Medulla oblongata (tissue), 1 donor: ENCODE measurements around the gene SETD3.

ENCODE experiments used
- DNase-seq: peaks from one replicate; pipeline ENCODE4 v3.0.0-alpha.2; 2015; ENCODE audit errors: extremely low spot score

The SETD3 gene

DNA sequence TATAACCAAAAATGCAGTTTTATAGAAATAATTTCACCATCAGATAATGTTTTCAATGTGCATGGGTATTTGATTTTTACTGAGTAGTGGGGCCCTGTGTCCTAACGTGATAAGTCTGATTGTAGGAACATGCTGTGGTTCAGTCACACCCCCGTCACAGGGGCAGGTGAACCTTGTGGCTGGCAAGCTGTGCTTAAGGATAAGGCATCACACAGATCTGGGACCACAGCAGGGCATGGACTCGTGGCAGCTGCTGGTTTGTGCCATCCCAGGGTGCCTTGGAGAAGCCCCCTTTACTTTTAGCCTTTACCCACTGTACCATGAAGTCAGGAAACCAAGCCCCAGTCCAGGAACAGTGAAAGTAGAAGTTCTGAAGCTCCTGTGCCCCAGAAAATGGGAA is 17.2 kb upstream of the SETD3 start:
- no peak for DNase-seq

DNA sequence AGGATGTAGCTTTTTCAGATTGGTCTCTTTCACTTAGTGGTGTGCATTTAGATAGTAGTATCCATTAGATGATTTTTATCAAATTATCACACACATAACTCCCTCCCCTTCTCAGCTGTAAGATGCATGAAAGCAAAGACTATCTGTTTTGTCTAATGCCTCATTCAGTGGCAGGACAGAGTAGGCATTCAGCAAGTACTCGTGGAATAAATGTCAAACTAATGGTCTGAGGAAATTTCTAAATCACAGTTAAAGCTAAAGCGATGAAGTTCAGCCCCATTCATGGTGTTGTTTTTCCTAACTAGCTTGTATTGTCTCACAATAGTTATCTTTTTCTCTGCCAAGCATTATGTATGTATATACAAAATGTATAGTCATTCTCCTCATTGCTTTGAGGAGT is 16.7 kb upstream of the SETD3 start:
- no peak for DNase-seq

DNA sequence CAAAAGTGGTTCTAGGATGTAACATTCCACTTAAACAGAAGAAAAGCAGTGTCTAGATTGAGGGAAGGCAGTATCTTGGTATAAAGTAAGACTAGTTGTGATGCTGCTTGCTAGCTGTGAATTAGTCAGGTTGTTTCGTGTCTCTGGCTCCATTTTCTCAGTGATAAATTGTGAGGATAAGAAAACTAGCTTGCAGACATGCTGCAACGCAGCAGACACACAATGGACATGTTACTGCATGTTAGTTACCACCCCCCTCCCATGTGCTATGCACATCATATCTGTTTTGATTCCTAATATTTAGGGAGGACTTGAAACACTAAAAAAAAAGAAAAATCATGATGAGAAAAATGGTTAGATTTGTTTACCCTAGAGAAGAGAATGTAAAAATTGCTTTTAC is 3.4 kb upstream of the SETD3 start:
- DNase-seq, result no peak

DNA sequence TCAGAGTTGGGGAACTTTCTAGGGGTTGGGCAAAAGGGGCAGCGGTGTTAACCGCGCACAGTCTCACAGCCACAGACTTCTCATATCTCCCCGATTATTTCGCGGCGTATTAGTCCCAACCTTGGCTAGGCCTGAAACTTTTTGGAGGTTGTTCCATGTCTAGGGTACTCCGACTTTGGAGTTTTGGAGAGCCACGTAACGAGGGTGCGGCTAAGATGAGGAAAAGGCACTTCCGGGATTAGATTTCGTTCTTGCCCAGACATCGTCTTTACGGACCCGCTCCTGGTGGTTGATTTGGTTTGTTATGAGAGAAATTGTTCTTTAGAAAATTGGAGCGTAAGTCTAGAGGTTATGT is 1.1 kb upstream of the SETD3 start:
- peak; percentile 41 for DNase-seq

DNA sequence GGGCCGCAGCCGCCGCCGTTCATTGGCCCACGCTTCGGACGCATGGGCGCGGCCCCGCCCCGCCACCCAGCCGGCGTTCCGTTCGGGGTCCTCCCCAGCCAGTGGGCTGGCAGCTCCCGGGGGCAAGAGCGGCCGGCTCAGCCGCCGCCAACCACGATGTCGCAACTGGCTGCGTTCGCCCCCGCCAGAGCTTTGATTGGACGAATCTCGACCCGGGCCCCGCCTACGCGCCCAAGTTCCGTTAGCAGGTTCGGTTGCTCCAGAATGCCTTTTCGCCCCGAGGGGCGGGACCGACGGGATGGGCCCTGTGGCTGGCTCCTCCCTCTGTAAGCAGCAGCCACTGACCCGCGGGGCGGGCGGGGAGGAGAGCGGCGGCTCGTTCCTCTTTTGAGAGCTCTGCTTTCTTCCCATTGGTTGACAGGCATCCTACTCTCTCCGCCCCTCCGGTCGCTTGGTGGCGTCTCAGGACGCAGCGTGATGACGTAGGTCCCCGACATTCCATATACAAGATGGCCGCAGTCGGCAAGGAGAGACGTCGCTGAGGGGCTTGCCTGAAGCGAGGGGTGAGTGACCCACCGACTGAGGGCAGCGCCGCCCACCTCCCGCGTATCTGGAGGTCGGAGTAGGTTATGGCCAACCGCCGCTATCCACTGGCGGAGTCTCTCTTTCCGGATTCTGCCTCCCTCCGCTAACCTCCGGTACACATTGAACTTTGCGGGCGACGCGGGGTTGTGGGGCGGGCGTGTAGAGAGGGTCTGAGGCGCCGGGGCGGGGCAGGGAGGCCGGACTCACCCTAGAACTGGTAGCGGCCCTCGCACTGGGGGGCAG is 472 bp upstream of the SETD3 start, which contains the start of gene CCNK:
TSS of gene CCNK (plus strand) at position 493 of the 828 bp plus-strand sequence. CDS start 11,269 bp downstream, outside the sequence.
- peak; percentile 100 for DNase-seq

DNA sequence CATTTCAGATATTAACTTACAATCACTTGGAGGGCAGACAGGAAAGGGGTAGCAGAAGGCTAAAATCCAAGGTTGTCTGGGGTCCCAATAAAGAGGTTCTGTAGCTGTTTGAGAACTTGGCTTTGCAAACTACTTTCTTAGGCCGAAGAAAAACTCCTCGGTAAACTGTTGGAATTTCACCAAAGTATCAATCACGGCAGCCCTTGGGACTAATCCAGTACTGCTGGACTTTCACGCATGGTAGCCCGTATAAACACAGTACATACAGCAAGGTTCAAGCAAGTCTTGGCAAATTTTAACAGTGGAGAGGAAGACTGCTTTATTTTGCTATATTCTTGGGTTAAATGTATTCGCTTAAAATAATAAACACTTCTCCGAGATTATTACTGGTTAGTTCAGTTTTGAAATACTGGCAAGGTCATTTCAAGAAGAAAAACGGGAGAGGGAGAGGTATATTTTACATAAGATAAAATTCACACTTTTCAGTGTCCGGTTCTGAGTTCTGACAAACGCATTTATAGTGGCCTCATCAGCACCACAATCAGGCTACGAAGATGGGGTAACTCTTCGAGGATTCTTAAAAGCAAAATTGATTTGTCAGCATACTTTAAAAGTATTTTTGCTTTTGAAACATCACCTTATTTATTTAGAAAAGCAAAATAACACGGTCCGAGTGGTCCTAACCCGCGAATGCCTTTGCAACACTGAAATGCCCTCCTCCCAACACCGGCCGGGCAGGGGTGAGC is 1.3 kb downstream of the SETD3 start:
- DNase-seq, result peak; percentile 6

DNA sequence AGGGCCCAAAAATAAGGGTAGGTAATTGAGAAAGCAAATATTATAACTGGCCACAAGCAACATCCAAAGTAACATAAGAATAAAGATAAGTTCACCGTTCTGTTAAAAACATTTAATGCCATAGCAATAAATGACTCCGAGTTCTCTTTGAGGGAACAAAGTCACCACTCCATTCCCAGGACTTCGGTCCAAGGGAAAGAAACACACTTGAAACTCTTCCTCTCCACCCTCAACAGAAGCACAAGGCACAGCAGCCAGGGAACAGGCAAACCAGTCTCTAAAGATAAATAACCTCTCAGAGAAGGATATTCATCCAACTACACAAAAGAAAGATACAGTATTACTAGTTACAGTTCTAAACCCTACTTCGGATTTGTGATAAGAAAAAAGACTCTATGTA is 2.5 kb downstream of the SETD3 start:
- DNase-seq, result peak; percentile 19

DNA sequence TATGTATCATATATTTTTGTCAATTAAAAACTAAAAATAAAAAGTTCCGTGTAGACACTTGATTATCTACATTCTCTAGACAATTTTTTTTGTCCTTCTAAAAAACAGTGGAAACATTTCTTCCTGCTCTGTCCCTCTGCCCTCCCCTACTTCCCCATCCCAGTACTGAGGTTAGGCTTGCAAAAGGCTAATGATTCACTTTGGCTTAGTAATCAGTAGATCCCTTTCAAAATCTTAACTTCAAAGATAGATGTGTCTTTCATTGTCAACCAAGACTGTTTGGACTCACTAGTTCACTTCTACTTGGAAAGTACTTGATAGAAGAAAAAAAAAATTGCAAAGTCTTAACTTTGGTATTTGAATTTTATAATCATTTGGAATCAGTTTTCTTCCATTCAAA is 3.8 kb downstream of the SETD3 start:
- DNase-seq, result no peak

DNA sequence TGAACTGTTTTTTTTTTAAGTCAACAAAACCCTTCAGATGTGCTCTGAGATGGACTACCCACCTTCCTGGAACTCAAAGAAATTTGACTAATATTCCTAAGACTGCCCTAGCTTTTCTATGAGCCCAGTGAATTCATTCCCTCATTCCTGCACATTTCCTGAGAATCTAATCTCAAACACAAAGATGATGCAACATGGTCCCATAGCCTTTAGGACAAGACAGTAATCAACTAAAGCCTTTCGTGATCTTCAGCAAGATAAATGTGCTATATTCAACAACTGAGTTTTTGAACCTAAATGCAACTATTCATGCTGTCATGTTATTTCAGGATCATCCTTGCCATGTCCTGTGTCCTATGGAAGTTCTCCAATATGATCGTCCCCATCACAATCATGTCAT is 5.0 kb downstream of the SETD3 start:
- DNase-seq, result no peak

DNA sequence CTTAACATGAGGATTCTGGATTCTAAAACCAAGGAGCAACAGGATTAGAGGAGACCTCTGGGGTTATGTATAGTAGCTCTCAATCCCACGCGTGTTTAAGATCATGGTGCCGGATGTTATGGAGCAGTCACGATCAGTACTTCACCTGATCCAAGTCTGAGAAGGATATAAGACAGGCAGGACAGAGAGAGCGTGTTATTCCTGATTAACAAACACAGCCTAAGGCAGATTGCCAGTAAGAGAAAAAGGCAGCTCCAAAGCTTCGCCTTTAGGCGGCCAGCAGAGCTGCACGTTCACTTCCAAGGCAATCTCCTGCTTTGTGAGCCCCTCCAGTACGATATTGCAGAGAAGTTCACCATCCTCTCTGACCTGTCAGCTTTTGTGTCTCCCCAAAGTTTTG is 5.5 kb downstream of the SETD3 start:
- DNase-seq, result no peak

DNA sequence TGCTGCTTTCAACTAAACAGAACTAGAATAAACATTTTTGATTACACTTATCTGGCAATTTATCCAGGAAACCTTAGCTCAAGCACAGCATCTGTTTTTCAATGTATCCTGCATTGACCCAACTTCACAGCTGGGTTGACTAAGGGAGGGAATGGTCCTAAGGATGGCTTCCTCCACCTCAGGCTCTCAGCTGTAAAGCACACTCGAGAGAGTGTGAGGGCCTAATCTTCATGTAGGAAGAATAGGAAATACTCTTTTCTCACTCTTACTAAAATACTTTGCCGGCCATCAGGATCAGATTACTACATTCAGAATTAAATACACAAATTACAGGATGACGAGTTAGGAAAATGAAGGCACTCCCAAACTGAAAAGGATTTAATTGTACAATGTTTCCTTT is 7.2 kb downstream of the SETD3 start:
- DNase-seq, result no peak

DNA sequence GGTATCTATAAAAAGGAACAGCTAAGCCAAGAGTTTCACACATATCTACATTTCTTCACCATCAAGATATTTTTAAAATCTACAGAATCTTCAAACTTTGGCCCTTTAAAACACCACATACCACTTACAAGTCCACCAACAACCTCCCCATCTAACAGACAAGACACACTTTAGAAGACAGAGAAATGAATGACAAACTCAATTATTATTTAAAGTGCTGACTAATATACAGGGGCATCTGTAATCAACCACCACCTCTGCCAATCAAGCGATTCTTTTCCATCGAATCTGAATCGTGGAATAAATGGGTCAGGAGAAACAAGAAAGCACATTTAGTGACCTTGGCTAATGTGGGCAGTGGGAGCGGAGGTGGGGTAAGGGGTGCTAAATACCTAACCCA is 7.7 kb downstream of the SETD3 start:
- DNase-seq, result no peak

DNA sequence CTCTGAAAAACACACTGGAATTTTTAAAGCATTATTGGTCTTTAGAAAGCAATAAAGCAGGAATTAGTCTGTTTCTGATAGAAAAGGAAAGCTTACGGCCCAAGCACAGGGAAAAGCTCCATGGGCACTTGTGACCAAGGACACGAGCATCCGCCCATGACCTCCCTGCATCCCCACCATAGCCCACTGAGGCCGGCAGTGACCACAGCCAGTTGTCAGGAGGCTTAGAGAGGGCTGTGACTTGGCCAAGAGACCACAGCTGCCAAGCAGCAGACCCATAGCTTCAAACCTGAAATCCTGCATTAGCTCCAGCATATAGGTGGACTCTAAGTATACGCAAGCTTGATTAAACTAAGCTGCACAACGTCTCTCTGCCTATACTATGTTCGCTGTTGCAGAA is 8.9 kb downstream of the SETD3 start:
- DNase-seq, result no peak

DNA sequence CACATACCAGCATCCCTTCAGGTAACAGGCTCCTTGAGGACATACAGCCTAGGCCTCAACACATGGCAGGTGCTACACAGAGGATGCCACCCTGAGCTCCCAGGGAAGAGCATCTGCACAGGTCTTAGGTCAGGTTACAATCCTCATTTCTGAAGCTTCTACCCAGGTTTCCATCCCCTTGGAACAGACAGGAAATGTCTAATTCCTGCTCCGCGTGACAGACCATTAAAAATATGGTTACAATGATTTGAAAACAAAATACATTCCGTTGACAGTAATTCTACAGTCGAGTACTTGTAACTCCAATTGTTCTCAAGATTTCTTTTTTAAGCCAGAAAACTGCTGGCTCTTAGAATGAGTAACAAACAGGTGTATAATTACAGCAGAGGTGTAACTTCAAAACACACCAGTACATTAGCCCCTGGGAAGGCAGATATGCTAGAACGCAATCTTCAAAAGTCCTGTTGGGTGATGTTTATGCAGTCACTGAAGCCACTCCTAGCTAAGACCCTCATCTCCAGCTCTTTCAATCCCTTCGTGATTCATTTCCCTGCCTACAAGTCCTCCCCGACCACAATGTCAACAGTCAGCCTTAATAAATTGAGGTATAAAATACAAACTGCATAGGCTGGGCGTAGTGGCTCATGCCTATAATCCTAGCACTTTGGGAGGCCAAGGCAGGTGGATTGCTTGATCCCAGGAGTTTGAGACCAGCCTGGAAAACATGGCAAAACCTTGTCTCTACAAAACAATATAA is 11.6 kb downstream of the SETD3 start:
- DNase-seq, result no peak

DNA sequence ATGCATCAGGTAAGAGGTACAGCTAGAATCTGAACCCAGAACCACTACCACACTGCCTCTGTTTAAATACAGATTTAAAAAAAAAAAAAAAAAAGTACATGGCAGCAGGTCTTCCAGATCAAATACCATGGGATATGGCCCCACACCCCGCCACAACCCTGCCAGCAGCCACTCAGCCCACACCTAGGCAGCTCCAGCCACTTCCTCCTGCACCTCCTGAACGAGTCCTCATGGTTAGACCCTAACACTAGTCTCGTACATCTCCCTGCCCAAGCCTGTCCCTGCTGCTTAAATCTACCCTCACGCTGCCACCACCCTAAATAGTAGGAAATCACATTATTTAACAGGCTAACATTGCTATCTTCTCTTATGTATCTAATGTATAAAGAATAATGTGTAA is 12.6 kb downstream of the SETD3 start:
- DNase-seq, result no peak

DNA sequence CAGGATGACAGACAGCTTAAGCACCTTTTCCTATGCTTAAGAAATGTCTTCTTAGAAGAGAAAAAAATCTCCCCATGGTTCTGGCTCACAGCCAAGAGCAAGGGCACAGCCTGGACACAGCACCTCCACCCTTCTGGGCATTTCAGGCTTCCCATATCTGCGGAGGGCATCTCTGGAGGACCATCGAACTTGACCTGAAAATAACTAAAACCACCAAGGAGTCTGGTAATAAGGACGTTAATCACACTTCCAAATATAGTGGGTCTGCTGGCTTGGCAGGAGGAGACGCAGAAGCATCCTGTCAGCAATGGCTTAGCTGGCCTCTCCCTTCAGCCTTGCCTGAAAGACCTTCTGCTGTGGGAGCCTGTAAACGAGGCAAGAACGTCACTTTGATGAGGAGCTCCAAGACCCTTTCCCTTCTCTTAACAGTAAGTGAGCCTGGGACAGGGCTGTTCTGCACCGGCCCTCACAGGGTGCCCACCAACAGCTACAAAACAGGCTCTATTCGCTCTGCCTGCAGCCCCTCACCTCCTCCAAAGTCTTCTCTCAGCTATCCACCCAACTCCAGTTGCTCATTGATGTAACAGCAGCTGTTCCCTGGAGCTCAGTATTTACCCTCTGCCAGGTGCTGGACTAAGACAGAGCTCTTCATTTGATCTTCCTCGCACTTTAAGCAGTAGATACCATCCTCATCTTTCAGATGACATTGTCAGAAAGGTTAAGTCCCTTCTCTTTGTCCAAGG is 13.2 kb downstream of the SETD3 start:
- DNase-seq, result no peak

DNA sequence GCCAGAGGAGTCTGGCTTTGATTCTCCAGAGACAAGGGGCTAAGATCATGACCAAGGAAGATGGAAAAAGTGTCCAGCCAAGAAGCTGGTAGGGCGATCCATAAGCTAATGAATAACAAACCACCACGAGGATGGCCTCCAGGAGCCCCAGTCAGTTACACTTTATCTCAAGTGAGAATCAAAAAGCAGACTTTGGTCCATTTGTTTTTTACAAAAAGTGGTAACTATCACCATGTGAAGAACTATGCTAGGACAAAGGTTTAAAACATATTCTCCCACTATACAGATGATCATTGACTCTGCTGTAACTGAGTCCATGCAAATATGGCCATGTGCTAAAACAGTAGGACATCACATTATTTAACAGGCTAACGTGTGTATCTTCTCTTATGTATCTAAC is 13.9 kb downstream of the SETD3 start:
- DNase-seq, result no peak

DNA sequence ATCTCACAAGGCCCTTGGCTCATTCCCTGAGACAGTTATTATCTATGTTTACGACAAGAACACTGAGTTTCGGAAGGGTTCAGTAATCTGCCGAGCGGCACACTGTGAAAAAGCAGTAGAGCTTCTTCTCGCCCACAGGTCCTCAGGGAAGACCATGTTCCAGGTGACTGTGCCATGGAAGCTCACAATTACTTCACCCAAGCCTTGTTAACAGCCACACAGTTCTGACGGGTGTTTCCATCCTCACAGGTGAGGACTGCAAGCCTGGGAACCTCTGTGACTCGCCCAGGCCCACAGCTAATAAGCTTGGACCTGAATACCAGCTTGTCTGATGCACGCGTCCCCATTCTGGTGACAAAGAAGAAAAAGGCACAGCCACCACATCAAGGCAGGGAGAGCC is 15.4 kb downstream of the SETD3 start:
- DNase-seq, result no peak

DNA sequence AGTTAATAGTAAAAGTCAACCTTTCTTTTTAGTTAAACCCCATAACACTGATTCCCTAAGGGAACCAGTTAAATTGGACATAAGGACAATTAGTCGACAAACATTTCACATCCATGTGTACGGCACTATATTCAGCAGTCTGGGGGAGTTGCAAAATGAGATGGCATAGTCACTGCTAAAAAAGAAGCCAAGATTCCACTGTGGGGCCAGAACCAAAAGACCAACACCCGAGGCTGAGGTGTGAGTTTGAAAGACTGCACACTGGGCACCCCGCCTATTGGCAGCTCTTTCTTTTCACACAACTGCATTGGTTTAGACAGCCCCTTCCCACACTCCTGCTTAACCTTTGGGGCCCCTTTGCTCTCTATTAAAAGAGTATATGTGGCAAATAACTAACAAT is 16.7 kb downstream of the SETD3 start:
- DNase-seq, result no peak

DNA sequence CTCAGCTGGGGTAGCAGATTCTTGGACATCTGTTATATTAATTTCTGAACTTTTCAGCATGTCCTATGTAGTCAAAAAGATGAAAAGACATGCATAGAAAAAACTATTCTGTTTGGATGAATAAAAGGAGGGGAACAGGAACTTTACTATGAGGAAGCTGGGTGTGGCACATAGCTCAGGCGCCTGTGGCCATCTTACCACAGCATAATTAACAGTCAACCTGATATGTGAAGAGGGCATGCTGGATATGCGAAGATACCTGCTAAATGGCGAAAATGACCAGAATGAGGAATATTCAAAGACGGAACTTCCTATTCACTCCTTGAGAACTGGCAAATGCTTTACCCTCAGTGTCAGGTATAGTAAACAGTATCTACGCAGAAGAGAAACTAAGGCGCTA is 18.4 kb downstream of the SETD3 start:
- no peak for DNase-seq

DNA sequence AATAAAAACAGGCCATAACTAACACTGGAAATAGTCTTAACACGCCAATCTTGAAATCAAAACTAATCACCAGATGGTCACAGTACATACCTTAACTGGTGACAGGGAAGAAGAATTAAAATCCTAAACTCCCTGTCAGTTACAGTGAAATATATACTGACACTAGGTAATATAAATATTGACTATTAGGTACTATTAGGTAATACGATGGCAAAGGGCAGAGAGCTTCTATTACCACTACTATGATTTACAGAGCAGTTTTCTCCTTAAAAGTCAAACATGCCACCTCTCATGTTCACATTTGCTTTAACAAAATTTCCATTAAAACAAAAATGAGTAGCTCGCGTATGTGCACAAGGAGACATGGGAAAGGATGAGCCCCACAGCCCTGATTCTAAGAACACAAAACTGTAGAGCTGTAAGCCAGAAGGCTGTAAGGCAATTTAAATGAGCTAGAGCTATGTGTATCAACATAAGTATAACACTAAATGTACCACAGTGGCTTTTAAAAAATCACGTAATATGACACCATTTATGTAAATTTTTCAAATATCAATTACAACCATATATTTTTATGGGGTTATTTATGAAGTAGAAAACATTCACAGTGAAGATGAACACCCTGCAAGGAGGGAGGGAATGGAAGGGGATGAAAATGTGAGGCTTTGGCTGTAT is 19.1 kb downstream of the SETD3 start:
- no peak for DNase-seq
